ENCODE measurements around the gene EPN2. TPM values are rescaled to one million over a fixed set of nuclear protein-coding genes. Genes with fewer than 3 reads are reported as not detected.

EPN2 gene
- total RNA-seq, 1 experiment from 2014 or later = 57.8 TPM

GRCh38 chr17:19248928-19249574 lies 11.9 kb downstream of the EPN2 start:
- Mint-ChIP-seq H3K4me3 (peak overlapping the region in 1 of 2 experiments; percentile 6; a peak in 1 of 5 replicates), H3K4me1 (peaks cover 24 to 26% of the 10 kb centered on the region in 2 experiments), H3K9me3 (peaks cover 5 to 6% of the 10 kb centered on the region in 2 experiments; a peak in 4 of 5 replicates), H3K27ac (peak overlapping the region in 2 of 3 experiments; percentile 16 to 71; a peak in 2 of 7 replicates), H3K27me3 (ENCODE audit: low read depth) (no peaks in the 10 kb centered on the region), H3K36me3 (ENCODE audit: insufficient read depth in 1 of 3, low read depth in 3 of 3) (peaks cover 8 to 19% (median 12%) of the 10 kb centered on the region in 3 experiments)
- no peak overlapping the region for H2BK15ac ChIP-seq (ENCODE audit: low read depth, low read length)
- no peak for DNase-seq
- no peak overlapping the region for H3K18ac ChIP-seq (ENCODE audit: insufficient read length, low read depth, low read length)
- no peak overlapping the region for H2BK5ac ChIP-seq (ENCODE audit: insufficient read length, low read length)
- H3K14ac ChIP-seq (ENCODE audit: insufficient read depth, low read length) = no peak overlapping the region
- H2BK12ac ChIP-seq (ENCODE audit: insufficient read length, low read depth, low read length) = no peak overlapping the region
- H3T11ph ChIP-seq (ENCODE audit: low read length) = no peak overlapping the region
- no peaks in the 10 kb centered on the region for H4K20me1 ChIP-seq (ENCODE audit: control insufficient read depth, insufficient read depth, insufficient read length)
- no peak overlapping the region for H3K9ac ChIP-seq (ENCODE audit: extremely low read depth, insufficient read length, low read length)
- H3K79me2 ChIP-seq (ENCODE audit: insufficient read depth, low read length) = peaks cover 7% of the 10 kb centered on the region; the same call in 1 of the 2 replicates
- H2BK120ac ChIP-seq (ENCODE audit: low read depth, low read length, poor library complexity, severe bottlenecking) = no peak overlapping the region
- H2AK5ac ChIP-seq (ENCODE audit: insufficient read length, low read length) = no peak overlapping the region
- H3K27ac ChIP-seq (ENCODE audit: insufficient read length, low read depth, low read length) = no peak overlapping the region
- no peak overlapping the region for H2AFZ ChIP-seq (ENCODE audit: low read length)
- H3K9me3 ChIP-seq (ENCODE audit: control insufficient read depth, low read depth, low read length) = no peaks in the 10 kb centered on the region
- H3K4me2 ChIP-seq (ENCODE audit: insufficient read depth, insufficient read length, low read length) = no peak overlapping the region
- H3K79me1 ChIP-seq (ENCODE audit: insufficient read depth, low read depth, low read length, poor library complexity, severe bottlenecking) = peaks cover 3% of the 10 kb centered on the region
- no peak overlapping the region for H3K23ac ChIP-seq (ENCODE audit: insufficient read length, low read depth, low read length)
- no peak overlapping the region for H3K56ac ChIP-seq (ENCODE audit: insufficient read length, low read depth, low read length)
- WGBS (ENCODE audit: extremely low coverage, insufficient read length, low lambda C conversion rate) = no CpG with 5 or more reads among the region's 7 CpGs
- H3K27me3 ChIP-seq (ENCODE audit: insufficient read depth, low read length) = no peaks in the 10 kb centered on the region
- H4K91ac ChIP-seq (ENCODE audit: insufficient read length, low read depth, low read length) = no peak overlapping the region
- H4K5ac ChIP-seq (ENCODE audit: insufficient read length, low read depth, low read length) = no peak overlapping the region
- no peak overlapping the region for H2BK20ac ChIP-seq (ENCODE audit: low read depth, low read length, poor library complexity, severe bottlenecking)
- H3K23me2 ChIP-seq (ENCODE audit: insufficient read length, low read depth, low read length, poor library complexity, severe bottlenecking) = no peaks in the 10 kb centered on the region
- TF ChIP-seq, protein P1, sequence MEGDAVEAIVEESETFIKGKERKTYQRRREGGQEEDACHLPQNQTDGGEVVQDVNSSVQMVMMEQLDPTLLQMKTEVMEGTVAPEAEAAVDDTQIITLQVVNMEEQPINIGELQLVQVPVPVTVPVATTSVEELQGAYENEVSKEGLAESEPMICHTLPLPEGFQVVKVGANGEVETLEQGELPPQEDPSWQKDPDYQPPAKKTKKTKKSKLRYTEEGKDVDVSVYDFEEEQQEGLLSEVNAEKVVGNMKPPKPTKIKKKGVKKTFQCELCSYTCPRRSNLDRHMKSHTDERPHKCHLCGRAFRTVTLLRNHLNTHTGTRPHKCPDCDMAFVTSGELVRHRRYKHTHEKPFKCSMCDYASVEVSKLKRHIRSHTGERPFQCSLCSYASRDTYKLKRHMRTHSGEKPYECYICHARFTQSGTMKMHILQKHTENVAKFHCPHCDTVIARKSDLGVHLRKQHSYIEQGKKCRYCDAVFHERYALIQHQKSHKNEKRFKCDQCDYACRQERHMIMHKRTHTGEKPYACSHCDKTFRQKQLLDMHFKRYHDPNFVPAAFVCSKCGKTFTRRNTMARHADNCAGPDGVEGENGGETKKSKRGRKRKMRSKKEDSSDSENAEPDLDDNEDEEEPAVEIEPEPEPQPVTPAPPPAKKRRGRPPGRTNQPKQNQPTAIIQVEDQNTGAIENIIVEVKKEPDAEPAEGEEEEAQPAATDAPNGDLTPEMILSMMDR (conservative IDR thresholded peaks at IDR 0.05) = no peak
- 0 out of 2 replicates have a peak, but pooled peaks cover 2% of the 10 kb centered on the region for H3K4me1 ChIP-seq (ENCODE audit: insufficient read depth, low read length)
- H3K4ac ChIP-seq (ENCODE audit: low read depth, low read length) = no peak overlapping the region
- H4K8ac ChIP-seq (replicated peaks; ENCODE audit: insufficient read length, low read depth, low read length) = no peak overlapping the region

Measured in H9 (cell line).